H4 (cell line): ENCODE measurements around the gene RNF223. TPM values are rescaled to one million over a fixed set of nuclear protein-coding genes. Genes with fewer than 3 reads are reported as not detected.
"Not testable (repeated sequence)": the region's sequence is repeated elsewhere in the genome, so short reads cannot be mapped to it uniquely, and the experiment has no call there.

Experiments
- DNase-seq: peaks from one replicate; pipeline ENCODE4 v3.0.0-alpha.2; 2015; ENCODE audit warnings: low spot score
- total RNA-seq: library from RNA; depleted of rRNA; stranded (reverse); fragments of >200 nt; shearing (Covaris generic); gene quantifications from 2 replicates; pipeline ENCODE4 v1.2.3, GENCODE V29; 2014; rRNA removed

RNF223 gene
- total RNA-seq, 1 experiment from 2014 or later, result not detected

DNA sequence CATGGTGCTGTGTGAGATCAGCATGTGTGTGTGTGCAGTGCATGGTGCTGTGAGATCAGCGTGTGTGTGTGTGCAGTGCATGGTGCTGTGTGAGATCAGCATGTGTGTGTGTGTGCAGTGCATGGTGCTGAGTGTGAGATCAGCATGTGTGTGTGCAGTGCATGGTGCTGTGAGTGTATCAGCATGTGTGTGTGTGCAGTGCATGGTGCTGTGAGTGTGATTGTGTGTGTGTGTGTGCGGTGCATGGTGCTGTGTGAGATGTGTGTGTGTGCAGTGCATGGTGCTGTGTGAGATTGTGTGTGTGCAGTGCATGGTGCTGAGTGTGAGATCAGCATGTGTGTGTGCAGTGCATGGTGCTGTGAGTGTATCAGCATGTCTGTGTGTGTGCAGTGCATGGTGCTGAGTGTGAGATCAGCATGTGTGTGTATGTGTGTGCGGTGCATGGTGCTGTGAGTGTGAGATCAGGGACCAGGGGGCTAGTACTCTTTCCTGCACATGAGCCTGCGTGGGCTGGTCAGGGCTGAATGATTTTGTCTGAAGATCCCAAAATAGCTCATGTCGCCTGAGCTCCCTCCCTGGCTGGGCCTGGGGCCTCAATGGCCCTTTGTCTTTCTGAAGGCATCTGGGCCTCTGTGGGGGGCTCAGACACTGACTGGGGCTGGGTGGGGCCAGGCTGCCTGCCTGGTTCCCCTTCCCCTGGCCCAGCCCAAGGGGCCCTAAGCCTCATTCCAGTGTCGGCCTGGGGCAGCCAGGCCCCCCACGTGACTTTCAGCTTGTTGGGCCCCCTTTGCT is 43.0 kb downstream of the RNF223 start:
- not testable (repeated sequence) for DNase-seq

DNA sequence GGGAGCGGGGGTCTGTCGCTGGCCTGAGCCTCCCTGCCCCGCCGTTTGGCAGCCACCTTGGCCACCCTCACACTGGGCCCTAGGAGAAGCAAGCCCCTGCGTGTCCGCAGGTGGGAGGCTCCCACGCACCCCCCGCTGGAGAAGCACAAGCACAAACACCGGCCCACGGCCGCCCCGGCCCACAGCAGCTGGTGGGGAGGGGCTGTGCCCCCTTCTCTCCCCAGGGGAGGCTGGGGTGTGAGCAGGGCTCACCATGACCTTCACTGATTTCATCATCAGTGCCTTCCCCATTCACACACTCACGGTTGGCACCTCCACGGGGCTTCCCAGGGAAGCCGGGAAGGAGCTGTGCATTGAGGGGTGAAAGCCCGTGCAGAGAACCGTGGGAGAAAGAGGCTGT is 46.3 kb downstream of the RNF223 start:
- no peak for DNase-seq

GRCh38 chr1:1026599-1027413 is 47.3 kb downstream of the RNF223 start:
- DNase-seq, result no peak

DNA sequence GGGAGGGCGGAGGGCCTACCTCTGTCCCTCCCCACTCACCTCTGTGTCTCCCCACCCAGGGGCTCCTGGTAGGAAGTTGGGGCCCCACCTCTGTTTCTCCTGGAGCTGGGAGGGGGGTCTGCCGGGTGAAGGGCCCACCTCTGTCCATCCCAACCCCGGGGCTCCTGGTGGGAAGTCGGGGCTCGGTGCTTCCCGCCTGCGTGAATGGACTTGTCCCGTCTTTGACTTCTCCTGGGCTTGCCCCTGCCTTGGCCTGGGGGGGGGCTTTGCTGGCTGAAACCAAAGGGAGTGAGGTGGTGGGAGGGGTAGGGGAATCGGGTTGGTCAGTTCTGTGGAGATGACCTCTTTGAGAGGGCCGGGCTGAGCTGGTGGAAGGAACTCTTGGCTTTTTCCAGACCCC is 48.4 kb downstream of the RNF223 start:
- no peak for DNase-seq

DNA sequence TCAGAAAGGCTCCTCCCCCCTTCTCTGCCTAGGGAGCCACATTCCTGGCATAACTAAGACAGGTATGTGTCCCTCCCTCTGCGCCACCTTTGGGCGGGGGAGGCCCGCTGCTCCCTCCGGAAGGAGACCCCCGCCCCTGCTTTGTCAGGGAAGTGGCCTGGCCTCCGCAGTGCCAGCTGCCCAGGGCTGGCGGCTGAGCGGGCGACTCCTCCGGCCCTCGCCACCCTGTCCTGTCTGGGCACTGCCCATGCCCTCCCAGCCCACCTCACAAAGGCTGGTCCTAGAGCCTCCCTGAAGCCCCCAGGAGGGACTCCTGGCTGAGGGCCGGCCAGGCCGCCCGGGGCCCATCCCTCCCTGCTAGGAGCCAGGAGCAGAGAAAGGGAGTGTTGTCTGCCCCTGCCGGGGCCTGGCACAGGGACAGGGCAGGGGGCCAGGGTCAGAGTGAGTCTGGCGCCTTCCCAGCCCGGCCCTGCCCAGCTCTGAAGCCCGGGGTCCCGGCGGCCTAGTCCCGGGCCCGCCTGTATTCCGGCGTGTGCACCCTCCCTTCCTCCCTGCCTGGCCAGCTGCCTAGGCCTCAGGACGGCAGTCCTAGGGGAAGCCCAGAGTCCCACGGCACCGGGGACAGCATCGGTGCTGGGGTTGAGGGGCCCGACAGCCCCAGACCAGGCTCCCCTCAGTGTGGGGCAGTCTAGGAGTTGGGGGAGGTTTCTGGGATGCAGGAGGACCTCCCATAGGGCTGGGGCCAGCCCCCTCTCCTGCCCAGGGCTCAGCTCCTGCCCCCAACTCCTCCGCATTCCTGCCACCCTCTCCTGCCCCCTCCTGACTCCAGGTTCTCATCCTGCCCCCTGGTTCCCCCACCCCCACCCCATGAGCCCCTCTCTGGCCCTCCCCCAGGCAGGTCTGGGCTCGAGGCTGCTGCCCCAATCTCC is 49.1 kb downstream of the RNF223 start:
- DNase-seq, result no peak

DNA sequence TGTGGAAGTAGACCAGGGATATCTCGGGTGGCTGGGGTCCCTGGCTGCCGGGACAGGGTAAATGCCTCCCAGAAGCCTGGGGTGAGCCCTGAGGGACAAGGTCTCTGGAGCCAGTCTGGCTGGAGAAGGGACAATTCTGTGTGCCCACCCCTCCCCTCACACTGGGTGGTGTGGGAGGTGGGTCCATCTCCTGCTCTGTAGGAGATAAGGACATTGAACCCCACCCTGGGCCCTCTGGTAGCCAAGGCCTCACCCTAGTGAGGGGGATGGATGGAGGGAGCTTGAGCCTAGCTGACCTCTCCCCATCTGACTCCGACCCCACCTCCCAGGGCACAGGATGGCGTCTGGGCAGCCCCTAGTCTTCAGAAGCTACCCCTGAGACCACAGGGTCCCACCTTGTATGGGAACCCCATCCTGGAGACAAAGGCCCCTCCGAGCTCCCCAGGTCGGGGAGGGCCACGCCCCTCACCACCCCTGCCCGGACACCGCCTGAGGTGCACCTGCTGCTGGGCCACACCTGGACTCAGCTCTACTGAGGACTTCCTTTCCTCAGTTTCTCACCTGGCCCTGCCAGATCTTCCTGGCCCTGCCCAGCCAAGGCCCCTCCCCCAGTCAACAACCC is 49.8 kb downstream of the RNF223 start:
- no peak for DNase-seq

- no peak for DNase-seq
These were observed 50.4 kb downstream of the RNF223 start for GRCh38 chr1:1023700-1024099.

GRCh38 chr1:1022302-1023009 is 51.6 kb downstream of the RNF223 start:
- no peak for DNase-seq

DNA sequence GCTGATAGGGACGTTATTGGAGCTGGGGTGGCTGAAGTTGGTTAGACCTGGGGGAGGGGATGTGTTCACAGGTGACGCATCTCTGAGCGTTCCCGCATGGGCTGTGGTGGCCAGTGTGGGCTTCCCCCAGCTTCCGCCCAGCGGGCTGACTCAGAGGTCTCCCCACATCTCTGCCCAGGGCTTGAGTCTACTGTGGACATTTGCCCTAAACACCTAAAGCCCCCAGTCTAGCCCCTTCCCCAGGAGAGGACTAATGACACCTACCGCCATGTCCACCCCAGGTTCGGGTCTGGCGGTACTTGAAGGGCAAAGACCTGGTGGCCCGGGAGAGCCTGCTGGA is 52.2 kb downstream of the RNF223 start:
- no peak for DNase-seq

- DNase-seq, result peak; percentile 79
These were observed 52.8 kb downstream of the RNF223 start for GRCh38 chr1:1021010-1021919.

Other genes with a start within 250 kb of the RNF223 start
- 39.7 and 116 TPM in 2 replicates for gene SAMD11, start 150.4 kb downstream of the RNF223 start, total RNA-seq
- gene NOC2L, start 115.0 kb downstream of the RNF223 start, total RNA-seq, result 78.4 and 90.7 TPM in 2 replicates
- gene KLHL17, start 113.7 kb downstream of the RNF223 start, total RNA-seq, result 1.9 and 5.7 TPM in 2 replicates
- gene PLEKHN1, start 107.8 kb downstream of the RNF223 start, total RNA-seq, result 0.08 and 1.2 TPM in 2 replicates
- gene PERM1, start 92.2 kb downstream of the RNF223 start, total RNA-seq, result 0.19 TPM in 1 of 2 replicates, not detected in the other
- gene HES4, start 74.2 kb downstream of the RNF223 start, total RNA-seq, result 3.6 and 17.7 TPM in 2 replicates
- 353 and 452 TPM in 2 replicates for gene ISG15, start 60.8 kb downstream of the RNF223 start, total RNA-seq
- gene AGRN, start 54.2 kb downstream of the RNF223 start, total RNA-seq, result 37.0 and 52.1 TPM in 2 replicates
- gene C1orf159, start 41.8 kb upstream of the RNF223 start, total RNA-seq, result 11.8 and 16.4 TPM in 2 replicates
- not detected in 2 replicates for gene TTLL10, start 99.6 kb upstream of the RNF223 start, total RNA-seq
- not detected in 2 replicates for gene TNFRSF18, start 132.3 kb upstream of the RNF223 start, total RNA-seq
- gene TNFRSF4, start 139.8 kb upstream of the RNF223 start, total RNA-seq, result not detected in 2 replicates
- gene SDF4, start 157.7 kb upstream of the RNF223 start, total RNA-seq, result 101 and 116 TPM in 2 replicates
- 20.5 and 29.6 TPM in 2 replicates for gene B3GALT6, start 157.9 kb upstream of the RNF223 start, total RNA-seq
- 0.21 TPM in 1 of 2 replicates, not detected in the other for gene C1QTNF12, start 172.4 kb upstream of the RNF223 start, total RNA-seq
- gene UBE2J2, start 199.5 kb upstream of the RNF223 start, total RNA-seq, result 52.7 and 66.5 TPM in 2 replicates
- 0.53 and 1.9 TPM in 2 replicates for gene SCNN1D, start 206.1 kb upstream of the RNF223 start, total RNA-seq
- 10.6 and 16.6 TPM in 2 replicates for gene ACAP3, start 233.6 kb upstream of the RNF223 start, total RNA-seq
- 24.7 and 29.3 TPM in 2 replicates for gene PUSL1, start 234.3 kb upstream of the RNF223 start, total RNA-seq